Hepatocyte (in vitro differentiated cells): ENCODE measurements around the gene CACNG5. TPM values are rescaled to one million over a fixed set of nuclear protein-coding genes. Genes with fewer than 3 reads are reported as not detected.
A peak's percentile ranks its signal among the peaks of the same experiment; 100 is the strongest.
"Not testable (repeated sequence)": the region's sequence is repeated elsewhere in the genome, so short reads cannot be mapped to it uniquely, and the experiment has no call there.

Source experiments
- DNase-seq: peaks from one replicate; pipeline ENCODE4 v3.0.0-alpha.2; 2016; ENCODE audit warnings: low spot score
- H2AFZ ChIP-seq: fragments of 200-600 bp; sonication (generic); 2 replicates; pipeline ENCODE4 v1.6.0; 2016; ENCODE audit warnings: antibody characterized with exemption, mild to moderate bottlenecking
- H3K27ac ChIP-seq: fragments of 200-600 bp; sonication (generic); 2 replicates; pipeline ENCODE4 v1.5.1; 2016; ENCODE audit warnings: mild to moderate bottlenecking
- H3K27me3 ChIP-seq: fragments of 200-600 bp; sonication (generic); 2 replicates; pipeline ENCODE4 v1.6.1; 2016
- H3K36me3 ChIP-seq: fragments of 200-600 bp; sonication (generic); replicated peaks from 2 replicates; pipeline ENCODE4 v1.5.1; 2016; ENCODE audit warnings: low read depth; ENCODE audit not compliant: insufficient read depth
- H3K4me1 ChIP-seq: fragments of 200-600 bp; sonication (generic); 2 replicates; pipeline ENCODE4 v1.5.1; 2016; ENCODE audit warnings: mild to moderate bottlenecking, moderate library complexity; ENCODE audit not compliant: insufficient read depth
- H3K4me2 ChIP-seq: fragments of 200-600 bp; sonication (generic); 2 replicates; pipeline ENCODE4 v1.6.0; 2016
- H3K4me3 ChIP-seq: fragments of 200-600 bp; sonication (generic); 2 replicates; pipeline ENCODE4 v1.5.1; 2016; ENCODE audit warnings: mild to moderate bottlenecking
- H3K79me2 ChIP-seq: fragments of 200-600 bp; sonication (generic); 2 replicates; pipeline ENCODE4 v1.6.0; 2017; ENCODE audit warnings: mild to moderate bottlenecking
- H3K9me2 ChIP-seq: fragments of 200-600 bp; sonication (generic); replicated peaks from 2 replicates; pipeline ENCODE4 v1.6.0; 2017; ENCODE audit warnings: mild to moderate bottlenecking; ENCODE audit not compliant: insufficient read depth
- H3K9me3 ChIP-seq: fragments of 200-600 bp; sonication (generic); 2 replicates; pipeline ENCODE4 v1.5.1; 2016; ENCODE audit warnings: low read depth, mild to moderate bottlenecking
- H4K20me1 ChIP-seq: fragments of 200-600 bp; sonication (generic); 2 replicates; pipeline ENCODE4 v1.6.0; 2016; ENCODE audit warnings: mild to moderate bottlenecking; ENCODE audit not compliant: insufficient read depth, poor library complexity, severe bottlenecking
- EZH2 ChIP-seq: fragments of 200-600 bp; sonication (generic); IDR thresholded peaks from 2 replicates; pipeline ENCODE4 v1.6.1; 2016; ENCODE audit warnings: antibody characterized with exemption, mild to moderate bottlenecking, borderline replicate concordance
- EZH2phosphoT487 ChIP-seq: fragments of 200-600 bp; sonication (generic); IDR thresholded peaks from one replicate; pipeline ENCODE4 v1.6.1; 2018; ENCODE audit warnings: antibody characterized with exemption, mild to moderate bottlenecking, low read depth, moderate library complexity; ENCODE audit not compliant: unreplicated experiment, severe bottlenecking
- WGBS: methylation state at CpG from one replicate; pipeline ENCODE4 v1.1.6; 2016; ENCODE audit warnings: low lambda C conversion rate; ENCODE audit errors: missing lambda C conversion rate; 5-methylcytosine and 5-hydroxymethylcytosine counted together
- polyA plus RNA-seq: library from polyadenylated mRNA; unstranded; fragments of >200 nt; fragmentation: Nextera tagmentation; extraction: Ambion mirVana; gene quantifications from 2 replicates; pipeline ENCODE4 v1.2.1, GENCODE V29; 2016
- total RNA-seq: library from RNA; depleted of rRNA; stranded (reverse); fragments of >200 nt; gene quantifications from 2 replicates; pipeline ENCODE4 v1.2.3, GENCODE V29; 2014
- TF ChIP-seq, protein P1 (sequence below): fragments of 200-600 bp; sonication (generic); IDR thresholded peaks from 2 replicates; pipeline ENCODE4 v1.5.1; 2016; ENCODE audit warnings: antibody characterized with exemption, mild to moderate bottlenecking; ENCODE audit not compliant: poor library complexity

Gene CACNG5
- total and polyA plus RNA-seq, 2 experiments from 2014 or later = not detected

DNA sequence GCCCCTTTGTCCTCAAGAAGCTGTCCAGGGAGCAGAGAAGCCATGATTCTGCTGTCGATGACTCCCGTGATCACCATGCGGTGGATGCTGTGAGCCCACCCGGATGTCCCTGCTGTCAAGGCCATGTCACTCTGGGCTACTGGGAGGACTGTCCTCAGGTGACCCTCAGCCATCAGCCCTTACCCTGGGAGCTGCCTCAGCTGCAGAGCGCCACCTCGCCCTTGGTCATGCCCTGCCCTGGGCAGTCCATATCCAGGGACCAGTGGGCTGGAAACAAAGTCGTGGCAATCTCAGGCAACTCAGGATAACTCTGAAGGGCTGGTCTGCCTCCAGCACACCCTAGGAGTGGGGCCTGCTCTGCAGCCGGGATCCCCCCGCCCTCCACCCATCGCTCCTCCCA lies 63.6 kb downstream of the CACNG5 start:
- no peak overlapping the region for H3K27ac ChIP-seq
- H3K4me3 ChIP-seq = no peak overlapping the region
- no peaks in the 10 kb centered on the region for H3K9me2 ChIP-seq
- no peak for DNase-seq
- no peaks in the 10 kb centered on the region for H3K9me3 ChIP-seq
- H3K36me3 ChIP-seq = no peaks in the 10 kb centered on the region
- no peak overlapping the region for H3K4me2 ChIP-seq
- H4K20me1 ChIP-seq = no peaks in the 10 kb centered on the region
- TF ChIP-seq, protein P1, sequence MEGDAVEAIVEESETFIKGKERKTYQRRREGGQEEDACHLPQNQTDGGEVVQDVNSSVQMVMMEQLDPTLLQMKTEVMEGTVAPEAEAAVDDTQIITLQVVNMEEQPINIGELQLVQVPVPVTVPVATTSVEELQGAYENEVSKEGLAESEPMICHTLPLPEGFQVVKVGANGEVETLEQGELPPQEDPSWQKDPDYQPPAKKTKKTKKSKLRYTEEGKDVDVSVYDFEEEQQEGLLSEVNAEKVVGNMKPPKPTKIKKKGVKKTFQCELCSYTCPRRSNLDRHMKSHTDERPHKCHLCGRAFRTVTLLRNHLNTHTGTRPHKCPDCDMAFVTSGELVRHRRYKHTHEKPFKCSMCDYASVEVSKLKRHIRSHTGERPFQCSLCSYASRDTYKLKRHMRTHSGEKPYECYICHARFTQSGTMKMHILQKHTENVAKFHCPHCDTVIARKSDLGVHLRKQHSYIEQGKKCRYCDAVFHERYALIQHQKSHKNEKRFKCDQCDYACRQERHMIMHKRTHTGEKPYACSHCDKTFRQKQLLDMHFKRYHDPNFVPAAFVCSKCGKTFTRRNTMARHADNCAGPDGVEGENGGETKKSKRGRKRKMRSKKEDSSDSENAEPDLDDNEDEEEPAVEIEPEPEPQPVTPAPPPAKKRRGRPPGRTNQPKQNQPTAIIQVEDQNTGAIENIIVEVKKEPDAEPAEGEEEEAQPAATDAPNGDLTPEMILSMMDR = no peak
- TF ChIP-seq EZH2phosphoT487 (no peak), EZH2 (no peak)
- H2AFZ ChIP-seq = no peak overlapping the region
- no peaks in the 10 kb centered on the region for H3K27me3 ChIP-seq
- no peaks in the 10 kb centered on the region for H3K4me1 ChIP-seq
- H3K79me2 ChIP-seq = no peaks in the 10 kb centered on the region
- 95% methylated on average over 8 of the region's 10 CpGs for WGBS

DNA sequence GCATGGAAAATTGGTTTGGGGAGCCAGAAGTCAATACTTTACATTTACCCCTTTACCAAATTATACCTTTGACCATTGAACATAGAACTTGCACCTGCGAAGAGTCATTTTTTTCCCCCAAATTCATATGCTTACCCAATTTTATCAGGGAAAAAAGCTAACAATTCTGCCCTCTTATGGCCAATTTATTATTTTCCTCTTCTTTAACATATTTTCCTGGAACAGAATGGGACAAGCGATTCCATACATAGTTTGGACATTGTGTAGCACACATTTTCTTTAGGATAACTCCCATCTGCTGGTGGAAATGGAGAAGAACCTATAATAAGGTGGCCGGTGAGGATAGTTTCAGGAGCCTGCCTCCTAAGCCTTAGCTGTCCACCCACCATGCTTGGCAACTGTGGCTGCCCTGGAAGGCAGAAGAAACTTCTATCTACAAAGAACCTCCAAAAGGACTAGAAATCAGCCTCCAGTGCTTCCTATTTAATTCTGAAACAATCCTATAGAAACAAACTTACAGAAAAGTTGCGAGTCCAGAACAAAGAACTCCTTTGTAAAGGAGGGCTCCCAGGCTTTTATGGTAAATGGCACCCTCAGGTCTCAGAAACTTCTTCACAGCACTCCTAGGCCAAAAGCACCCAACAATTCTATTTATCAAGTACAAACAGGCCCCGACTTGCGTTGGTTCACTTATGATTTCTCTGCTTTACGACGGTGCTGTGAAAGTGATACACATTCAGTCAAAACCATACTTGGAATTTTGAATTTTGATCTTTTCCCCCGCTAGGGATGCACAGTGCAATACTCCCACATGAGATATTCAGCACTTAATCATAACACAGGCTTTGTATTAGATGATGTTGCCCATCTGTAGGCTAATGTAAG lies 65.5 kb downstream of the CACNG5 start:
- Histone ChIP-seq H3K79me2 (no peaks in the 10 kb centered on the region), H3K4me1 (no peaks in the 10 kb centered on the region), H3K4me3 (no peak overlapping the region), H3K9me3 (no peaks in the 10 kb centered on the region), H3K4me2 (no peak overlapping the region), H3K27me3 (no peaks in the 10 kb centered on the region), H3K36me3 (no peaks in the 10 kb centered on the region), H3K27ac (no peak overlapping the region), H2AFZ (no peak overlapping the region), H3K9me2 (no peaks in the 10 kb centered on the region), H4K20me1 (no peaks in the 10 kb centered on the region)
- DNase-seq = no peak
- TF ChIP-seq, protein P1 = peak; percentile 46
- TF ChIP-seq EZH2 = no peak
- TF ChIP-seq EZH2phosphoT487 = no peak
- WGBS = 85% methylated on average over 9 of the region's 9 CpGs

DNA sequence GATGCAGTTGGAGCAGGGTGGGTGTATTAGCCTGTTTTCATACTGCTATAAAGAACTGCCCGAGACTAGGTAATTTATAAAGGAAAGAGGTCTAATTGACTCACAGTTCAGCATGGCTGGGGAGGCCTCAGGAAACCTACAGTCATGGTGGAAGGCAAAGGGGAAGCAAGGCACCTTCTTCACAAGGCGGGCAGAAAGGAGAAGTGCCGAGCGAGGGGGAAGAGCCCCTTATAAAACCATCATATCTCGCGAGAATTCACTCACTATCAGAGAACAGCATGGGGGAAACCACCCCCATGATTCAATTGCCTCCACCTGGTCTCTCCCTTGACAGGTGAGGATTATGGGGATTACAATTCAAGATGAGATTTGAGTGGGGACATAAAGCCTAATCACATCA lies 68.4 kb downstream of the CACNG5 start:
- not testable (repeated sequence) for H3K79me2 ChIP-seq, H3K9me2 ChIP-seq, H4K20me1 ChIP-seq, H3K9me3 ChIP-seq, H3K4me2 ChIP-seq, H3K4me3 ChIP-seq, H2AFZ ChIP-seq, DNase-seq, H3K4me1 ChIP-seq, H3K27me3 ChIP-seq, H3K36me3 ChIP-seq, H3K27ac ChIP-seq
- 92% methylated on average over 6 of the region's 6 CpGs for WGBS

DNA sequence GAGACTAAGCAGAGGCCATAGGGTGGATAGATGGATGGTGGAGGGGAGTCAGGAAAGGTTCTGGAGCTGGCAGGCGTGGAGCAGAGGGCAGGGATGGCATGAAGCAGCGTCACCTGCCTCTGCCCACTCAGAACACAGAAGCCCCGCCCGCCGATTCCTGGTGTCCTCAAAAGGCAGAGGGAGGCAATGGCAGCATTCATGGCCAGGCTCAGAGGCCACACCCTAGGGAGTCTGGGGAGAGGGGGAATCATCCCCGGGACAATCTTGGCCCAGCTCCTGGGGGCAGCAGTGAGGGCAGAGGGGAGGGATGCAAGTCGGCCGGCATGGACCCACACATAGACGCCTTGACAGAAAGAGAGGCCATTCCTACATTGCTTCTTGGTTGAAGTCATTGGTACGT lies 68.9 kb downstream of the CACNG5 start:
- Histone ChIP-seq H3K27ac (no peak overlapping the region), H4K20me1 (no peaks in the 10 kb centered on the region), H3K9me2 (no peaks in the 10 kb centered on the region), H3K4me1 (no peaks in the 10 kb centered on the region), H3K79me2 (no peaks in the 10 kb centered on the region), H3K36me3 (no peaks in the 10 kb centered on the region), H3K9me3 (no peaks in the 10 kb centered on the region), H3K27me3 (no peaks in the 10 kb centered on the region), H3K4me3 (no peak overlapping the region), H3K4me2 (no peak overlapping the region), H2AFZ (no peak overlapping the region)
- DNase-seq = no peak
- 93% methylated on average over 10 of the region's 10 CpGs for WGBS
- TF ChIP-seq EZH2phosphoT487 = no peak
- TF ChIP-seq, protein P1 = no peak
- TF ChIP-seq EZH2 = no peak
